SK-N-SH treated with all-trans-retinoic acid at 6 μM for 48 hours (cell line): ENCODE data around the gene RND3.

Experiments
- ATAC-seq: fragments of 200-7000 bp; cut with Tn5 transposase; 3 replicates; pipeline ENCODE4 v1.9.1; 2020; ENCODE audit warnings: mild to moderate bottlenecking, moderate library complexity
- ARNTL ChIP-seq: fragments of 450-650 bp; formaldehyde crosslinking; IDR thresholded peaks from 2 replicates; pipeline ENCODE4 v1.5.0; 2020; ENCODE audit warnings: low read depth, mild to moderate bottlenecking, moderate library complexity, borderline replicate concordance
- BACH2 ChIP-seq: fragments of 250-450 bp; sonication (Bioruptor Pico); IDR thresholded peaks from 2 replicates; pipeline ENCODE4 v1.9.0; 2021; ENCODE audit warnings: mild to moderate bottlenecking, borderline replicate concordance
- CSDC2 ChIP-seq: fragments of 250-450 bp; sonication (Bioruptor Pico); IDR thresholded peaks from 2 replicates; pipeline ENCODE4 v1.5.0; 2020; ENCODE audit warnings: mild to moderate bottlenecking, moderate library complexity
- ESRRG ChIP-seq: fragments of 250-450 bp; sonication (Bioruptor Pico); IDR thresholded peaks from 2 replicates; pipeline ENCODE4 v1.6.1; 2021; ENCODE audit warnings: mild to moderate bottlenecking
- GLIS3 ChIP-seq: fragments of 250-450 bp; sonication (Bioruptor Pico); IDR thresholded peaks from 2 replicates; pipeline ENCODE4 v1.5.0; 2020; ENCODE audit warnings: mild to moderate bottlenecking, moderate library complexity
- ISL1 ChIP-seq: fragments of 250-450 bp; sonication (Bioruptor Pico); IDR thresholded peaks from 2 replicates; pipeline ENCODE4 v2.1.2; 2022; ENCODE audit warnings: mild to moderate bottlenecking, moderate library complexity
- PPARA ChIP-seq: fragments of 250-450 bp; sonication (Bioruptor Pico); IDR thresholded peaks from 2 replicates; pipeline ENCODE4 v1.5.0; 2020; ENCODE audit warnings: mild to moderate bottlenecking, borderline replicate concordance
- SNAI2 ChIP-seq: fragments of 250-450 bp; sonication (Bioruptor Pico); IDR thresholded peaks from 2 replicates; pipeline ENCODE4 v1.5.0; 2020; ENCODE audit warnings: mild to moderate bottlenecking, moderate library complexity
- TCF4 ChIP-seq: fragments of 250-450 bp; sonication (Bioruptor Pico); IDR thresholded peaks from 2 replicates; pipeline ENCODE4 v1.8.0; 2021; ENCODE audit warnings: mild to moderate bottlenecking, moderate library complexity, borderline replicate concordance
- TOX ChIP-seq: fragments of 250-450 bp; sonication (Bioruptor Pico); IDR thresholded peaks from 2 replicates; pipeline ENCODE4 v1.8.0; 2021; ENCODE audit warnings: mild to moderate bottlenecking, moderate library complexity, borderline replicate concordance
- ZC3H10 ChIP-seq: fragments of 250-450 bp; sonication (Bioruptor Pico); IDR thresholded peaks from 2 replicates; pipeline ENCODE4 v1.5.1; 2021; ENCODE audit warnings: mild to moderate bottlenecking, moderate library complexity
- ZFP3 ChIP-seq: fragments of 250-450 bp; sonication (Bioruptor Pico); IDR thresholded peaks from 2 replicates; pipeline ENCODE4 v1.5.0; 2020; ENCODE audit warnings: mild to moderate bottlenecking, moderate library complexity
- ZFP30 ChIP-seq: fragments of 450-650 bp; formaldehyde crosslinking; IDR thresholded peaks from 2 replicates; pipeline ENCODE4 v1.5.0; 2022; ENCODE audit warnings: mild to moderate bottlenecking, moderate library complexity
- ZNF565 ChIP-seq: fragments of 450-650 bp; formaldehyde crosslinking; conservative IDR thresholded peaks from 2 replicates; pipeline ENCODE4 v1.5.0; 2020; ENCODE audit warnings: low read depth, mild to moderate bottlenecking, moderate library complexity
- ZNF70 ChIP-seq: fragments of 450-650 bp; formaldehyde crosslinking; IDR thresholded peaks from 2 replicates; pipeline ENCODE4 v1.5.0; 2020; ENCODE audit warnings: mild to moderate bottlenecking, moderate library complexity
- TF ChIP-seq, protein P1 (sequence below): fragments of 250-450 bp; sonication (Bioruptor Pico); IDR thresholded peaks from 2 replicates; pipeline ENCODE4 v1.5.1; 2020; ENCODE audit warnings: low read depth, mild to moderate bottlenecking, moderate library complexity
- TF ChIP-seq, protein P2 (sequence below): fragments of 250-450 bp; sonication (Bioruptor Pico); IDR thresholded peaks from 2 replicates; pipeline ENCODE4 v1.8.0; 2020; ENCODE audit warnings: mild to moderate bottlenecking, moderate library complexity, borderline replicate concordance
- TF ChIP-seq, protein P3 (sequence below): fragments of 250-450 bp; sonication (Bioruptor Pico); IDR thresholded peaks from 2 replicates; pipeline ENCODE4 v1.8.0; 2021; ENCODE audit warnings: low read depth, mild to moderate bottlenecking, moderate library complexity, borderline replicate concordance
- TF ChIP-seq, protein P4 (sequence below): fragments of 250-450 bp; sonication (Bioruptor Pico); IDR thresholded peaks from 2 replicates; pipeline ENCODE4 v1.5.1; 2021; ENCODE audit warnings: mild to moderate bottlenecking, moderate library complexity

Gene RND3

DNA sequence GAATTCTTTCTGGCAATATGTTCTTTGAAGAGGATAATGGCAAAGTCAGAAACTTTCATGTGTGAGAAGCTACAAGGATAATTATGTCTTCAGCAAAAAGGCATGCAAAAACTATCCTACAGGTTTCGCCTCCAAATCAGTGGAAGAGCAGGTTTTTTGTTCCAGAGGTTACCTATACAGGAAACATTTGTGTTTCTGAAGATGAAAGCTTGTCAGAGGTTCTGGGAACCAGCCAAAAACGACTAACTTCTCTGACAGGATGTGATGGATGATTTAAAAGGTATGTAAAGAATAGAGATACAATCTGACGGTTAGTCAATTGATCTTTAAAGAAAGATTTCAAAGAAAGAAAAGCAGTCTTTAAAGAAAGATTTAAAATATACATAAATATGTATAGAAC is 37.6 kb downstream of the RND3 start:
- ATAC-seq, result no peak
- TF ChIP-seq ISL1 (CRISPR knock-in tag) (no peak), ZFP3 (CRISPR knock-in tag) (no peak), ESRRG (CRISPR knock-in tag) (no peak), TCF4 (CRISPR knock-in tag) (no peak), SNAI2 (CRISPR knock-in tag) (no peak), GLIS3 (no peak), ZFP30 (CRISPR knock-in tag) (no peak), TOX (no peak), ZC3H10 (no peak), ZNF565 (CRISPR knock-in tag) (no peak), CSDC2 (CRISPR knock-in tag) (no peak), ZNF70 (no peak), ARNTL (CRISPR knock-in tag) (no peak), BACH2 (CRISPR knock-in tag) (no peak)
- TF ChIP-seq, protein P1, sequence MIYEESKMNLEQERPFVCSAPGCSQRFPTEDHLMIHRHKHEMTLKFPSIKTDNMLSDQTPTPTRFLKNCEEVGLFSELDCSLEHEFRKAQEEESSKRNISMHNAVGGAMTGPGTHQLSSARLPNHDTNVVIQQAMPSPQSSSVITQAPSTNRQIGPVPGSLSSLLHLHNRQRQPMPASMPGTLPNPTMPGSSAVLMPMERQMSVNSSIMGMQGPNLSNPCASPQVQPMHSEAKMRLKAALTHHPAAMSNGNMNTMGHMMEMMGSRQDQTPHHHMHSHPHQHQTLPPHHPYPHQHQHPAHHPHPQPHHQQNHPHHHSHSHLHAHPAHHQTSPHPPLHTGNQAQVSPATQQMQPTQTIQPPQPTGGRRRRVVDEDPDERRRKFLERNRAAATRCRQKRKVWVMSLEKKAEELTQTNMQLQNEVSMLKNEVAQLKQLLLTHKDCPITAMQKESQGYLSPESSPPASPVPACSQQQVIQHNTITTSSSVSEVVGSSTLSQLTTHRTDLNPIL (CRISPR knock-in tag), result no peak
- TF ChIP-seq, protein P2, sequence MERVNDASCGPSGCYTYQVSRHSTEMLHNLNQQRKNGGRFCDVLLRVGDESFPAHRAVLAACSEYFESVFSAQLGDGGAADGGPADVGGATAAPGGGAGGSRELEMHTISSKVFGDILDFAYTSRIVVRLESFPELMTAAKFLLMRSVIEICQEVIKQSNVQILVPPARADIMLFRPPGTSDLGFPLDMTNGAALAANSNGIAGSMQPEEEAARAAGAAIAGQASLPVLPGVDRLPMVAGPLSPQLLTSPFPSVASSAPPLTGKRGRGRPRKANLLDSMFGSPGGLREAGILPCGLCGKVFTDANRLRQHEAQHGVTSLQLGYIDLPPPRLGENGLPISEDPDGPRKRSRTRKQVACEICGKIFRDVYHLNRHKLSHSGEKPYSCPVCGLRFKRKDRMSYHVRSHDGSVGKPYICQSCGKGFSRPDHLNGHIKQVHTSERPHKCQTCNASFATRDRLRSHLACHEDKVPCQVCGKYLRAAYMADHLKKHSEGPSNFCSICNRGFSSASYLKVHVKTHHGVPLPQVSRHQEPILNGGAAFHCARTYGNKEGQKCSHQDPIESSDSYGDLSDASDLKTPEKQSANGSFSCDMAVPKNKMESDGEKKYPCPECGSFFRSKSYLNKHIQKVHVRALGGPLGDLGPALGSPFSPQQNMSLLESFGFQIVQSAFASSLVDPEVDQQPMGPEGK (CRISPR knock-in tag), result no peak
- TF ChIP-seq, protein P3, sequence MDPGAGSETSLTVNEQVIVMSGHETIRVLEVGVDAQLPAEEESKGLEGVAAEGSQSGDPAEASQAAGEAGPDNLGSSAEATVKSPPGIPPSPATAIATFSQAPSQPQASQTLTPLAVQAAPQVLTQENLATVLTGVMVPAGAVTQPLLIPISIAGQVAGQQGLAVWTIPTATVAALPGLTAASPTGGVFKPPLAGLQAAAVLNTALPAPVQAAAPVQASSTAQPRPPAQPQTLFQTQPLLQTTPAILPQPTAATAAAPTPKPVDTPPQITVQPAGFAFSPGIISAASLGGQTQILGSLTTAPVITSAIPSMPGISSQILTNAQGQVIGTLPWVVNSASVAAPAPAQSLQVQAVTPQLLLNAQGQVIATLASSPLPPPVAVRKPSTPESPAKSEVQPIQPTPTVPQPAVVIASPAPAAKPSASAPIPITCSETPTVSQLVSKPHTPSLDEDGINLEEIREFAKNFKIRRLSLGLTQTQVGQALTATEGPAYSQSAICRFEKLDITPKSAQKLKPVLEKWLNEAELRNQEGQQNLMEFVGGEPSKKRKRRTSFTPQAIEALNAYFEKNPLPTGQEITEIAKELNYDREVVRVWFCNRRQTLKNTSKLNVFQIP, result no peak

DNA sequence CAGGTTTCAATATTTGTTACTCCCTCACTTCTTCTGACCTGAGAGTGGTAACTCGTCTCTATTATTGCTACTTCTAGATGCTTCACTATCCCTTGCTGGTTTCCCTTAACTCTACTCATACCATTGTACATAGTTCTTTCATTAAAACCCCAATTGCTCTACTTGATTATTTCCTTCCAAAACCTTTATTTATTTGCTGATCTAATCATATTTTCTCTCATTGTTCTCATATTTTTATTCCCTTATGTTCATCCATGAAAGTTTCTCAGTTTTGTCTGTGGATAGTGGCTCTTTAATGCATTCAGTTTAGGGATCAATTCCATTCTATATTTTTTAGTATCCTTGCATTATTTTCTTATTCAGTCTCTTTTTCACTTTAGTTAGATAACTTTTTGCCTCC is 42.1 kb downstream of the RND3 start:
- ATAC-seq, result no peak
- TF ChIP-seq ESRRG (CRISPR knock-in tag) (no peak), BACH2 (CRISPR knock-in tag) (no peak), ARNTL (CRISPR knock-in tag) (no peak), ZNF70 (no peak), ISL1 (CRISPR knock-in tag) (no peak)
- TF ChIP-seq, protein P1 (CRISPR knock-in tag), result no peak
- TF ChIP-seq, all 23 proteins: peak for 0

DNA sequence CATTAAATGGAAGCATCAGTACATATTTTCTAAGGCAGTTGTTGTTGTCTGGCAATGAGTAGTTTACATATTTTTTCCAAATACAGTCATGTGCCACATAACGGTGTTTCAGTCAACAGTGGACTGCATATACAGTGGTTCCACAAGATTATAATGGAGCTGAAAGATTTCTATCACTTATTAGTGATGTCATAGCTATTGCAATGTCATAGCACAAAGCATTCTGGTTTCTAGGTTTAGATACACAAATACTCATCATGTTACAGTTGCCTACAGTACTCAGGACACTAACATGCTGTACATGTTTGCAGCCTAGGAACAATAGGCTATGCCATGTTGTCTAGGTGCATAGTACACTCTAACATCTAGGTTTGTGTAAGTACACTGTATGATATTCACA is 45.0 kb downstream of the RND3 start:
- ATAC-seq, result no peak
- no peak for TF ChIP-seq TOX
- TF ChIP-seq ISL1 (CRISPR knock-in tag), result no peak
- TF ChIP-seq ZC3H10, result no peak
- no peak for TF ChIP-seq CSDC2 (CRISPR knock-in tag)
- no peak for TF ChIP-seq SNAI2 (CRISPR knock-in tag)
- no peak for TF ChIP-seq ARNTL (CRISPR knock-in tag)
- no peak for TF ChIP-seq ZNF565 (CRISPR knock-in tag)
- no peak for TF ChIP-seq PPARA (CRISPR knock-in tag)
- TF ChIP-seq, protein P1 (CRISPR knock-in tag), result no peak
- TF ChIP-seq TCF4 (CRISPR knock-in tag), result no peak
- TF ChIP-seq, protein P4, sequence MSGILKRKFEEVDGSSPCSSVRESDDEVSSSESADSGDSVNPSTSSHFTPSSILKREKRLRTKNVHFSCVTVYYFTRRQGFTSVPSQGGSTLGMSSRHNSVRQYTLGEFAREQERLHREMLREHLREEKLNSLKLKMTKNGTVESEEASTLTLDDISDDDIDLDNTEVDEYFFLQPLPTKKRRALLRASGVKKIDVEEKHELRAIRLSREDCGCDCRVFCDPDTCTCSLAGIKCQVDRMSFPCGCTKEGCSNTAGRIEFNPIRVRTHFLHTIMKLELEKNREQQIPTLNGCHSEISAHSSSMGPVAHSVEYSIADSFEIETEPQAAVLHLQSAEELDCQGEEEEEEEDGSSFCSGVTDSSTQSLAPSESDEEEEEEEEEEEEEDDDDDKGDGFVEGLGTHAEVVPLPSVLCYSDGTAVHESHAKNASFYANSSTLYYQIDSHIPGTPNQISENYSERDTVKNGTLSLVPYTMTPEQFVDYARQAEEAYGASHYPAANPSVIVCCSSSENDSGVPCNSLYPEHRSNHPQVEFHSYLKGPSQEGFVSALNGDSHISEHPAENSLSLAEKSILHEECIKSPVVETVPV (CRISPR knock-in tag), result no peak
- TF ChIP-seq ZNF70, result no peak
